ENCODE measurements around the gene USP6NL.

DNA sequence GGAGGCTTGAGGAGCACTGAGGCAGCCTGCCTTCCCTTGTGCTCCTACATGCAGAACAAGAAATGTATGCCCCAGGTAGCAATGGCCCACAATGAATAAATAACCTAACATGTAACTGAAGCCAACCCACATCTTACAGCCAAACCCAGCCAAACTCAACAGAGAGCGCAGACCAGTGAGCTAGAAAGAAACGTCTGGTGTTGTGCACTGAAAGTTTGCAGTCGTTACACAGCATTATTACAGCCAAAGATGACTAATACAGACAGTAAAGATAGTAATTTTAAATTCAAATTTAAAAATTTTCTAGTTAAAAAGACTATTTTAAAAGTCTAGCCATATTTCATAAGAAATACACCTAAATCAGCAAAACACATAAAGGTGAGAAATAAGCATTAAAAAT lies 11.2 kb downstream of the USP6NL start:
- TF ChIP-seq POLR2A (IDR thresholded peaks at IDR 0.05; ENCODE audit: low read length) (no peak), GATA1 (IDR thresholded peaks at IDR 0.05; ENCODE audit: low read depth, low read length) (no peak)

Measured in erythroblast (primary cell).